Uterus (tissue), 4 donors: ENCODE results near the gene ZNF516. TPM values are rescaled to one million over a fixed set of nuclear protein-coding genes. Genes with fewer than 3 reads are reported as not detected.
A peak's percentile ranks its signal among the peaks of the same experiment; 100 is the strongest.

Experiments
- DNase-seq, 2 donors: peaks; one replicate each; pipeline ENCODE4 v3.0.0-alpha.2; 2019 to 2020
- H3K27ac ChIP-seq, 2 donors: fragments of 200-600 bp; sonication (generic); 1 replicate in 1 of 2; 2 replicates in 1 of 2; pipeline ENCODE4 v1.5.1; 2016 to 2018
- H3K27me3 ChIP-seq, 2 donors: fragments of 200-600 bp; sonication (generic); one replicate each; pipeline ENCODE4 v1.5.1; 2018 to 2019; ENCODE audit warnings: control low read depth in 1 of 2
- H3K36me3 ChIP-seq, 2 donors: fragments of 200-600 bp; sonication (generic); one replicate each; pipeline ENCODE4 v1.5.1; 2019; ENCODE audit warnings: control low read depth in 1 of 2
- H3K4me1 ChIP-seq, 2 donors: fragments of 200-600 bp; sonication (generic); one replicate each; pipeline ENCODE4 v1.5.1; 2018 to 2019; ENCODE audit warnings: control low read depth in 1 of 2
- H3K4me3 ChIP-seq, 2 donors: fragments of 200-600 bp; sonication (generic); 1 replicate in 1 of 2; 2 replicates in 1 of 2; pipeline ENCODE4 v1.5.1; 2018 to 2019; ENCODE audit warnings: mild to moderate bottlenecking in 1 of 2
- H3K9me3 ChIP-seq, 2 donors: fragments of 200-600 bp; sonication (generic); one replicate each; pipeline ENCODE4 v1.5.1; 2019; ENCODE audit warnings: control low read depth in 1 of 2
- POLR2A ChIP-seq, 2 donors: fragments of 450-650 bp; IDR thresholded peaks; one replicate each; pipeline ENCODE4 v1.6.1; 2016; ENCODE audit warnings: antibody characterized with exemption in 2 of 2, mild to moderate bottlenecking in 1 of 2, moderate library complexity in 1 of 2
- intact Hi-C: fragments of 100-400 bp; cut with DNase I; formaldehyde crosslinking; loops from one replicate; pipeline ENCODE4 v1.15.1; 2023; ENCODE audit warnings: low total_unique reads
- total RNA-seq, 4 donors: library from RNA; depleted of rRNA in 3 of 4; stranded (reverse); fragments of >200 nt in 3 of 4; gene quantifications; one replicate each; pipeline versions ENCODE4 v1.1.0 to v1.2.4, GENCODE V29; 2014 to 2023
- TF ChIP-seq, protein P1 (sequence below), 4 experiments: fragments of 200-600 bp in 2 of 4; fragments of 450-650 bp in 2 of 4; sonication (generic) in 2 of 4; IDR thresholded peaks; one replicate each; pipeline ENCODE4 v1.5.1; 2016 to 2019; ENCODE audit warnings: antibody characterized with exemption in 4 of 4, mild to moderate bottlenecking in 2 of 4, moderate library complexity in 1 of 4
- donor health status: DM: yes; HTN: yes; CAD: no.

ZNF516 gene
- total RNA-seq, 4 donors from 2014 or later = 29.4 to 177 (median 65.7) TPM

DNA sequence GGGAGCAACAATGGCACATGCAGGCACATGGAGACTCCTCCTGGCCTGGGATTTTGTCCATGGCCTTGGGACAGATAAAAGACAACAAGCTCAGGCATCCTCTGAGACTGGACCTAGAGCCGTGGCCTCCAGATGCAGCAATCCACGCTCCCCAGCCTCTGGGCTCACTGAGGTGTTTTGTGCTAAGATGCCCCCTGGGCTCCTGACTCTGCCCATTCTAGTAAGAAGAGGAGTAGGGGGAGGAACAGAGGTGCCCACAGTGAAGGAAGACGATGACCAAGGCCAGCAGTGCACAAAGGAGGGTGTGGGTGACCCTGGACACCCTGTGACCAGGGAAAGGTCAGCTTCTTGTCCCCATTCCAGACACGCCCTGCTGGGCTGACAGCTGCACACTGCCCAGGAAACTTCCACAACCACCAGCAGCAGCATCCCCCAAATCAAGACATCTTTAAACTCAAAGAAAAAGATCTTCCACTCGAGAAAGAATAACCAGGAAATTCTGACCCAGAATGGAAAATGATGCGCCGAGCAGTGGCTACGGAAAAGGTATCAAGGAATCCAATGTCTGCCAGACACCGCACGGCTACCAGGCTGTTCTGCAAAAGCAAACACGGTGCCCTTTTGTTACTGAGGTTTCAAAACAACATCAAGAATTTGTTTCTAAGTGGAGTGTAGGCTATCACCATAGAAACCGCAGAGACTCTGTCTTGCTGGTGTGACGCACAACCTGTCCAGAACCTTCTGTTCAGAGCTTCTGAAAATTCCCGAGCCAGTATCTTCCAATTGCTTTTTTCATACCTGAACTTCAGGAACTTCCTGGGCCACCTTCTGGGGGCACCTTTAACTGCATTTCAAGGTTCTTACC is 65.5 kb downstream of the ZNF516 start:
- Histone ChIP-seq H3K4me1 (peaks cover 9 to 18% of the 10 kb centered on the region in 2 donors), H3K27ac (peak overlapping the region; percentile 79 to 96), H3K27me3 (no peaks in the 10 kb centered on the region), H3K9me3 (no peaks in the 10 kb centered on the region), H3K4me3 (no peak overlapping the region), H3K36me3 (no peaks in the 10 kb centered on the region)
- intact Hi-C loops = no loop called here
- DNase-seq = peak in 1 of 2 donors; percentile 15
- TF ChIP-seq, protein P1, sequence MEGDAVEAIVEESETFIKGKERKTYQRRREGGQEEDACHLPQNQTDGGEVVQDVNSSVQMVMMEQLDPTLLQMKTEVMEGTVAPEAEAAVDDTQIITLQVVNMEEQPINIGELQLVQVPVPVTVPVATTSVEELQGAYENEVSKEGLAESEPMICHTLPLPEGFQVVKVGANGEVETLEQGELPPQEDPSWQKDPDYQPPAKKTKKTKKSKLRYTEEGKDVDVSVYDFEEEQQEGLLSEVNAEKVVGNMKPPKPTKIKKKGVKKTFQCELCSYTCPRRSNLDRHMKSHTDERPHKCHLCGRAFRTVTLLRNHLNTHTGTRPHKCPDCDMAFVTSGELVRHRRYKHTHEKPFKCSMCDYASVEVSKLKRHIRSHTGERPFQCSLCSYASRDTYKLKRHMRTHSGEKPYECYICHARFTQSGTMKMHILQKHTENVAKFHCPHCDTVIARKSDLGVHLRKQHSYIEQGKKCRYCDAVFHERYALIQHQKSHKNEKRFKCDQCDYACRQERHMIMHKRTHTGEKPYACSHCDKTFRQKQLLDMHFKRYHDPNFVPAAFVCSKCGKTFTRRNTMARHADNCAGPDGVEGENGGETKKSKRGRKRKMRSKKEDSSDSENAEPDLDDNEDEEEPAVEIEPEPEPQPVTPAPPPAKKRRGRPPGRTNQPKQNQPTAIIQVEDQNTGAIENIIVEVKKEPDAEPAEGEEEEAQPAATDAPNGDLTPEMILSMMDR (IDR thresholded peaks at IDR 0.05) = no peak
- TF ChIP-seq POLR2A (IDR thresholded peaks at IDR 0.05) = no peak

DNA sequence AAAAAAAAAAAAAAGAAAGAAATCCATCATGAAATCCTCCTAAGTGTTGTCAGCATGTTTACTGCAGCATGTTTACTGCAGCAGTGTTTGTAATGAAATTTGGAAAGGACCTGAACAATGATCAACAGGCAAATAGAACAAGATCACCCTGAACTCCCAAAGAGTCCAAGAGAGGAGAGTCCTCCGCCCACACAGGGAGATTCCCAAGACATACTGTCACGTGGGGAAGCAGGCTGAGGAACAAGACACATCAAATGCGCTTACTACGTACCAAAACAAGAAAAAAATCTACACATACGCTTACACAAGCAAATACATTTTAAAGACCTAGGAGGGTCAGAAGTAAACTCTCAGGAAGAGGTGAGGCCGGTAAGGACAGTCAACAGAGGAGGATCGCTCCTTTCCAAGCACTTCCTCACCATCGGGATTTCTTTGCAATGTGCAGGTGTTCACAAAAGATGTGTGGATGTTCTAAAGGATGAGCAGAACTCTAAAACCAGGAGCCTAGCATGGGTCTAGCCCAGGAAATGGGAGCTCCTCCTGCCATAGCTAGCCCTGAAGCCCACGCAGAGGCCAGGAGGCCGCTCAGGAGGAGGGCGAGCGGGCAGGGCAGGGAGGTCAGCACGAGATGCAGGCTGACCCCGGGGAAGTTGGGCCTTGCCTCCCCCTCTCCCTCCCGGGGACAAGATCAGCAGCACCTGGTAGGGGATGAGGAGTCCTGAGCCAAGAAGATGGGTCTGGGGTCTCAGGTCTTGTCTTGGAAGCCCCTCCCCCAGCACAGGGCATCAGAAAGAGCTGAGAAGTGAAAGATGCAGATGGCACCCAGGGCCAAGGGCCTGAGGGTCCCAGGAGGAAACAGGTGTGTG is 66.4 kb downstream of the ZNF516 start:
- peak overlapping the region; percentile 79 to 96 for H3K27ac ChIP-seq
- peaks cover 9 to 18% of the 10 kb centered on the region in 2 donors for H3K4me1 ChIP-seq
- no peak overlapping the region for H3K4me3 ChIP-seq
- no peaks in the 10 kb centered on the region for H3K27me3 ChIP-seq
- no peaks in the 10 kb centered on the region for H3K9me3 ChIP-seq
- DNase-seq = peak; percentile 62 to 77
- intact Hi-C loops = no loop called here
- no peaks in the 10 kb centered on the region for H3K36me3 ChIP-seq
- TF ChIP-seq, protein P1 (IDR thresholded peaks at IDR 0.05) = no peak
- TF ChIP-seq POLR2A (IDR thresholded peaks at IDR 0.05) = no peak

DNA sequence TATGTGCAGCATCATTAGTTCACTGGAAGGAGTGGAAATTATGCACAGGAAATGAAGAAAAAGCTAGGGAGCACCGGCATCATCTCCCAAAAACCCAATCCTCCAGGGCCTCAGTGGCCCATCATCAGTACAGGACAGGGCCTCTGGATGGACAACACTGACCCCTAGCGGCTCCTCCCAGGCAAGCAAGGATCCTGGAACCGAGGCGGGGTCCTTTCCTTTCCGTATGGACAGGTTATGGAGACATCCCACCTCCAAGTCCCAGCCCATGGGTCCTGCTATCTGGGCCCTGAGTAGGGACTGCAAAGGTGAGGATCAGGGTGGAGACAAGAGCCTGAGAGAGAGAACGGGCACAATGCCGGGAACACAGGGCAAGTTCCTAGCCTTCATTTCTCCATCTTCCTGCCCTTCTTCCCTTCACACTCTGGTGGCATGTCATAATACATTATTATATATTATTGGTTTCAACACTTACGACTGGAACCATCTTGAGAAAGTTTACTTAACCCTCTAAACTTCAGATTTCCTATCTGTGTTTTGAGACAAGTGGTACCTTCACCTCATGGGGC is 68.2 kb downstream of the ZNF516 start:
- no peak for TF ChIP-seq POLR2A (IDR thresholded peaks at IDR 0.05)
- TF ChIP-seq, protein P1 (IDR thresholded peaks at IDR 0.05) = peak; percentile 56 to 82 (median 76)
- H3K36me3 ChIP-seq = no peaks in the 10 kb centered on the region
- intact Hi-C loops = no loop called here
- H3K4me1 ChIP-seq = peaks cover 9 to 18% of the 10 kb centered on the region in 2 donors
- no peaks in the 10 kb centered on the region for H3K9me3 ChIP-seq
- peak overlapping the region; percentile 14 to 96 for H3K27ac ChIP-seq
- DNase-seq = peak; percentile 73
- H3K4me3 ChIP-seq = no peak overlapping the region
- H3K27me3 ChIP-seq = no peaks in the 10 kb centered on the region

DNA sequence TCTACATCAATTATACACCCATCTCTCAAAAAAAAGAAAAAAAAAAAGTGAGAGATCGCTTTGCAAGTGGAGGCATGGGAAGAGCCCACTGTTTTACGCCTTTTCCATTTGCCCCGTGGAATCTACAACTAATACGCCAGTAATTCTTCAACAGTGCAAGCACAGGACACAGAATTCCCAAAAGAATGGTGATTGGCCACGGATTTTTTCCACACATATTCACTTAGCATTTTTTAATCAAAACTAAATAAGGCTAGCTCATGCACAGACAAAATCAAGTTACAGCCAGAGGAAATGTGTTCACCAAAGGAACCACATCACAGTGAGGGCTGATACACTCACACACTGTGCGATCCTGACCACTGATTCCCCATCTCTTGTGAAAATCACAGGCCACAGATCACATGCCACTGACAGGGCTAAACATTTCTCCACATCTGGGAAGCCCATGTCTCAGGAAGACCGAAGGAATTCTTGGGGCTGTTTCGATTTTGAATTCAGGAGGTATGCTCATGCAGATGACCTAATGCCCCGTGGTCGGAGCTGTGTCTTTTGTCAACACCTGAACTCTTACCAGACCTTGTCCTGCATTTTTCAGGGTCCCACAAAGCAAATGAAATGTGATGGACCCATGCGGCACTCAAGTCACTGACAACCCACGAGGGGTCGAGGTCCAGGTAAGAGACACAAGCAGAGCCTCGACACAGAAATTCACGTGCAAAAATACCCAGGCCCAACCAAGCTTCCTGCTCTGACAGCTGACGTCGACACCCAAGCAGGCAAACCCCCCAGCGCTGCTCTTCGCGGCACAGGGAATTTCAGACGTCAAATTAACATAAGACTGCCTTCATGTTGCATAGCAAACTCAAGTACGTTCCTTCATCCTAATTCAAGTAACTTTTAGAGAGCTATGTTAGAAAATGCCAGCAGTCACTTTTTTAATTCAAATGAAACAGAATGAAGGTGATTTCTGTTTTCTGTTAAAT is 69.6 kb downstream of the ZNF516 start:
- DNase-seq = no peak
- H3K4me1 ChIP-seq = peaks cover 9 to 18% of the 10 kb centered on the region in 2 donors
- intact Hi-C loops = no loop called here

More for the DNA sequence above, 69.6 kb downstream of the ZNF516 start:
- no peaks in the 10 kb centered on the region for H3K9me3 ChIP-seq
- TF ChIP-seq, protein P1 (IDR thresholded peaks at IDR 0.05) = no peak
- TF ChIP-seq POLR2A (IDR thresholded peaks at IDR 0.05) = no peak
- no peak overlapping the region for H3K4me3 ChIP-seq
- H3K27me3 ChIP-seq = no peaks in the 10 kb centered on the region
- no peaks in the 10 kb centered on the region for H3K36me3 ChIP-seq
- H3K27ac ChIP-seq = peak overlapping the region; percentile 7 to 96
